Measurements from ENCODE around the gene THAP12. TPM values are rescaled to one million over a fixed set of nuclear protein-coding genes. Genes with fewer than 3 reads are reported as not detected.

Gene THAP12
- polyA plus RNA-seq, 1 donor (not counting 4 experiments of a cell fraction or from before 2014, with no cell fraction given), result 49.8 TPM

GRCh38 chr11:76303399-76303798 is 77.5 kb downstream of the THAP12 start:
- Histone ChIP-seq H3K9me1 (ENCODE audit: control insufficient read depth, extremely low read depth, insufficient read depth, low read length) (no peaks in the 10 kb centered on the region), H3K79me2 (ENCODE audit: control insufficient read depth, insufficient read depth, low read length) (no peaks in the 10 kb centered on the region), H3K4me1 (ENCODE audit: control insufficient read depth, extremely low read depth, insufficient read depth, low read length) (no peaks in the 10 kb centered on the region), H4K20me1 (ENCODE audit: control insufficient read depth, extremely low read depth, insufficient read depth, low read length) (no peaks in the 10 kb centered on the region), H3K9me3 (ENCODE audit: control insufficient read depth, low read depth, low read length) (no peaks in the 10 kb centered on the region), H3K4me3 (ENCODE audit: control insufficient read depth in 2 of 3, extremely low read depth in 1 of 3, insufficient read depth in 2 of 3, low read depth in 1 of 3, low read length in 3 of 3) (no peak overlapping the region), H3K27ac (ENCODE audit: control insufficient read depth, insufficient read depth, low read length) (no peak overlapping the region), H2AFZ (ENCODE audit: control insufficient read depth, low read length) (no peak overlapping the region), H3K4me2 (ENCODE audit: control insufficient read depth, extremely low read depth, insufficient read depth, low read depth, low read length) (no peak overlapping the region), H3K9ac (ENCODE audit: control insufficient read depth, extremely low read depth, insufficient read depth, low read length) (no peak overlapping the region), H3K36me3 (ENCODE audit: control insufficient read depth in 2 of 2, extremely low read depth in 1 of 2, insufficient read depth in 2 of 2, low read length in 2 of 2) (no peaks in the 10 kb centered on the region), H3K27me3 (ENCODE audit: control insufficient read depth, extremely low read depth, insufficient read depth, low read length) (peaks cover 10% of the 10 kb centered on the region)
- FAIRE-seq (no peak), DNase-seq (ENCODE audit: low read depth, low spot score) (no peak)
- no peak for TF ChIP-seq CTCF (optimal IDR thresholded peaks at IDR 0.05 in 1 of 3, IDR thresholded peaks at IDR 0.05 in 1 of 3, conservative IDR thresholded peaks at IDR 0.05 in 1 of 3; ENCODE audit: extremely low read depth in 1 of 3, insufficient read depth in 2 of 3, low read length in 3 of 3)
- no peak for TF ChIP-seq EZH2 (IDR thresholded peaks at IDR 0.05; ENCODE audit: low read length)
- dilution Hi-C loops (cut with MboI; ENCODE audit: extremely low pct_ligation_motif_present, low sequenced_read_pairs), result no loop called here

GRCh38 chr11:76302996-76303395 is 77.9 kb downstream of the THAP12 start:
- peaks cover 10% of the 10 kb centered on the region for H3K27me3 ChIP-seq (ENCODE audit: control insufficient read depth, extremely low read depth, insufficient read depth, low read length)
- no peak overlapping the region for H2AFZ ChIP-seq (ENCODE audit: control insufficient read depth, low read length)
- no peak overlapping the region for H3K4me2 ChIP-seq (ENCODE audit: control insufficient read depth, extremely low read depth, insufficient read depth, low read depth, low read length)
- H3K9me1 ChIP-seq (ENCODE audit: control insufficient read depth, extremely low read depth, insufficient read depth, low read length), result no peaks in the 10 kb centered on the region
- dilution Hi-C loops (cut with MboI; ENCODE audit: extremely low pct_ligation_motif_present, low sequenced_read_pairs), result no loop called here
- no peak overlapping the region for H3K27ac ChIP-seq (ENCODE audit: control insufficient read depth, insufficient read depth, low read length)
- H4K20me1 ChIP-seq (ENCODE audit: control insufficient read depth, extremely low read depth, insufficient read depth, low read length), result no peaks in the 10 kb centered on the region
- no peak overlapping the region for H3K4me3 ChIP-seq (ENCODE audit: control insufficient read depth in 2 of 3, extremely low read depth in 1 of 3, insufficient read depth in 2 of 3, low read depth in 1 of 3, low read length in 3 of 3)
- H3K36me3 ChIP-seq (ENCODE audit: control insufficient read depth in 2 of 2, extremely low read depth in 1 of 2, insufficient read depth in 2 of 2, low read length in 2 of 2), result no peaks in the 10 kb centered on the region
- H3K9ac ChIP-seq (ENCODE audit: control insufficient read depth, extremely low read depth, insufficient read depth, low read length), result no peak overlapping the region
- no peaks in the 10 kb centered on the region for H3K79me2 ChIP-seq (ENCODE audit: control insufficient read depth, insufficient read depth, low read length)
- no peaks in the 10 kb centered on the region for H3K9me3 ChIP-seq (ENCODE audit: control insufficient read depth, low read depth, low read length)
- FAIRE-seq (no peak), DNase-seq (ENCODE audit: low read depth, low spot score) (no peak)
- no peak for TF ChIP-seq EZH2 (IDR thresholded peaks at IDR 0.05; ENCODE audit: low read length)
- TF ChIP-seq CTCF (optimal IDR thresholded peaks at IDR 0.05 in 1 of 3, IDR thresholded peaks at IDR 0.05 in 1 of 3, conservative IDR thresholded peaks at IDR 0.05 in 1 of 3; ENCODE audit: extremely low read depth in 1 of 3, insufficient read depth in 2 of 3, low read length in 3 of 3), result no peak
- no peaks in the 10 kb centered on the region for H3K4me1 ChIP-seq (ENCODE audit: control insufficient read depth, extremely low read depth, insufficient read depth, low read length)

Small RNA genes lying within 50 kb of the gene (small RNA-seq; reads per million reads assigned to genes)
- 0 reads per million in 3 experiments for gene RF00019 (ENCODE audit: insufficient read length in 3 of 3, low read depth in 3 of 3, low replicate concordance in 1 of 3)

Other genes with a start within 250 kb of the THAP12 start
- gene WNT11, start 174.6 kb downstream of the THAP12 start, polyA plus RNA-seq, result 0.08 TPM in 1 of 3 replicates, not detected in the others
- 0.39 to 0.80 TPM (median 0.48 TPM) in 3 replicates for gene GVQW3, start 191 bp upstream of the THAP12 start, polyA plus RNA-seq
- 9.3 to 11.3 TPM (median 10.1 TPM) in 3 replicates for gene EMSY, start 63.9 kb upstream of the THAP12 start, polyA plus RNA-seq

All from keratinocyte (primary cell).